Lower leg skin (tissue), 4 donors: ENCODE data around the gene ZNF253. TPM values are rescaled to one million over a fixed set of nuclear protein-coding genes. Genes with fewer than 3 reads are reported as not detected.
"Not testable (repeated sequence)": the region's sequence is repeated elsewhere in the genome, so short reads cannot be mapped to it uniquely, and the experiment has no call there.

ENCODE experiments used
- DNase-seq, 2 donors: peaks; one replicate each; pipeline ENCODE4 v3.0.0-alpha.2; 2019; ENCODE audit warnings: low spot score in 2 of 2
- H3K4me3 ChIP-seq: fragments of 200-600 bp; sonication (generic); 2 replicates; pipeline ENCODE4 v1.5.1; 2017; ENCODE audit warnings: mild to moderate bottlenecking, low read depth; ENCODE audit not compliant: poor library complexity, severe bottlenecking
- POLR2A ChIP-seq, 2 donors: fragments of 450-650 bp; IDR thresholded peaks; one replicate each; pipeline ENCODE4 v1.6.1; 2016 to 2017; ENCODE audit warnings: antibody characterized with exemption in 2 of 2, mild to moderate bottlenecking in 1 of 2, moderate library complexity in 1 of 2
- WGBS, 2 donors: methylation state at CpG; one replicate each; pipeline ENCODE4 v1.1.5; 2018; 5-methylcytosine and 5-hydroxymethylcytosine counted together
- intact Hi-C: fragments of 100-400 bp; cut with DNase I; formaldehyde crosslinking; loops from one replicate; pipeline ENCODE4 v1.15.0; 2023; ENCODE audit warnings: low total_unique reads
- total RNA-seq, 4 donors: library from RNA; depleted of rRNA; stranded (reverse); fragments of >200 nt; gene quantifications; one replicate each; pipeline ENCODE4 v1.1.0, GENCODE V29; 2016
- TF ChIP-seq, protein P1 (sequence below), 3 donors: fragments of 450-650 bp; IDR thresholded peaks; one replicate each; pipeline ENCODE4 v1.5.1; 2016; ENCODE audit warnings: antibody characterized with exemption in 3 of 3, mild to moderate bottlenecking in 3 of 3, moderate library complexity in 2 of 3

ZNF253 gene
- total RNA-seq, 4 donors from 2014 or later, result 4.7 to 7.5 (median 7.0) TPM

DNA sequence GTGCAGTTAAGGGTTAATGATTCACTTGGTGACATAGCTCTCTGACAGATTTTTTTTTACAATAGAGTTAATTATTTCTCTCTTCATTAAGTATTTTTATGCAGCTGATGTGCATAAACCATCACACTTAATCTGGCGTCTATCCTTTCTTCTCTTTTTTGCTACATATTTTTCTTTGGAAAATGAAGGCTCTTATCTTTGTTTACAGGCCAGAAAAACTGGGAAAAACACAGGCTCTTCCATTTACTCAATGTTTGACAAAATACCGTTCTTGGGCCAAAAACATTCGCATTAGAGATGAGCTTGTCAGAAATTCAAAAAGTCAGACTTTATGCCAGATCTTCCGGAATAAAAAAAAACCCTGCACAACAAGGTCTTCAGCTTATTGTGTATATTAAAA, 12.0 kb downstream of the ZNF253 start:
- H3K4me3 ChIP-seq, result no peak overlapping the region
- no peak for DNase-seq
- intact Hi-C loops, result no loop called here
- no peak for TF ChIP-seq POLR2A (IDR thresholded peaks at IDR 0.05)
- TF ChIP-seq, protein P1, sequence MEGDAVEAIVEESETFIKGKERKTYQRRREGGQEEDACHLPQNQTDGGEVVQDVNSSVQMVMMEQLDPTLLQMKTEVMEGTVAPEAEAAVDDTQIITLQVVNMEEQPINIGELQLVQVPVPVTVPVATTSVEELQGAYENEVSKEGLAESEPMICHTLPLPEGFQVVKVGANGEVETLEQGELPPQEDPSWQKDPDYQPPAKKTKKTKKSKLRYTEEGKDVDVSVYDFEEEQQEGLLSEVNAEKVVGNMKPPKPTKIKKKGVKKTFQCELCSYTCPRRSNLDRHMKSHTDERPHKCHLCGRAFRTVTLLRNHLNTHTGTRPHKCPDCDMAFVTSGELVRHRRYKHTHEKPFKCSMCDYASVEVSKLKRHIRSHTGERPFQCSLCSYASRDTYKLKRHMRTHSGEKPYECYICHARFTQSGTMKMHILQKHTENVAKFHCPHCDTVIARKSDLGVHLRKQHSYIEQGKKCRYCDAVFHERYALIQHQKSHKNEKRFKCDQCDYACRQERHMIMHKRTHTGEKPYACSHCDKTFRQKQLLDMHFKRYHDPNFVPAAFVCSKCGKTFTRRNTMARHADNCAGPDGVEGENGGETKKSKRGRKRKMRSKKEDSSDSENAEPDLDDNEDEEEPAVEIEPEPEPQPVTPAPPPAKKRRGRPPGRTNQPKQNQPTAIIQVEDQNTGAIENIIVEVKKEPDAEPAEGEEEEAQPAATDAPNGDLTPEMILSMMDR (IDR thresholded peaks at IDR 0.05), result no peak
- WGBS, 2 donors, result 65 to 85% methylated on average over 4 of the region's 4 CpGs

DNA sequence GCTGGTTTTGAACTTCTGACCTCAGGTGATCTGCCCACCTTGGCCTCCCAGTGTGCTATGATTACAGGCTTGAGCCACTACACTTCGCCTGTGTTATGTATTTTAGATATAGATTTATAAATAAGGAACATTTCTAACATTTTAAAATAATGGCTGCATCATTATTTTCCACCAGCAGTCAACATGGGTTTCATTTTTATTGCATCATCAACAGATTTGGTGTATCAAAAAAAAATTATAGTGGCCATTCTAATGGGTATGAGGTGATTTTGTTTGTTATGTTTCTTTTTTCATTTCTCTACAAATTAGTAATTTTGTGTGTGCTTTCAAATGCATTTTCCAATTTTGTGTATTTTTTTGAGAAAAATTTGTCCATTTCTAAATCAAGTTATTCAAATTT, 18.9 kb downstream of the ZNF253 start:
- intact Hi-C loops, result no loop called here
- 94 to 100% methylated on average over 1 of the region's 1 CpG for WGBS, 2 donors
- no peak overlapping the region for H3K4me3 ChIP-seq
- no peak for DNase-seq
- TF ChIP-seq, protein P1 (IDR thresholded peaks at IDR 0.05), result no peak
- no peak for TF ChIP-seq POLR2A (IDR thresholded peaks at IDR 0.05)

DNA sequence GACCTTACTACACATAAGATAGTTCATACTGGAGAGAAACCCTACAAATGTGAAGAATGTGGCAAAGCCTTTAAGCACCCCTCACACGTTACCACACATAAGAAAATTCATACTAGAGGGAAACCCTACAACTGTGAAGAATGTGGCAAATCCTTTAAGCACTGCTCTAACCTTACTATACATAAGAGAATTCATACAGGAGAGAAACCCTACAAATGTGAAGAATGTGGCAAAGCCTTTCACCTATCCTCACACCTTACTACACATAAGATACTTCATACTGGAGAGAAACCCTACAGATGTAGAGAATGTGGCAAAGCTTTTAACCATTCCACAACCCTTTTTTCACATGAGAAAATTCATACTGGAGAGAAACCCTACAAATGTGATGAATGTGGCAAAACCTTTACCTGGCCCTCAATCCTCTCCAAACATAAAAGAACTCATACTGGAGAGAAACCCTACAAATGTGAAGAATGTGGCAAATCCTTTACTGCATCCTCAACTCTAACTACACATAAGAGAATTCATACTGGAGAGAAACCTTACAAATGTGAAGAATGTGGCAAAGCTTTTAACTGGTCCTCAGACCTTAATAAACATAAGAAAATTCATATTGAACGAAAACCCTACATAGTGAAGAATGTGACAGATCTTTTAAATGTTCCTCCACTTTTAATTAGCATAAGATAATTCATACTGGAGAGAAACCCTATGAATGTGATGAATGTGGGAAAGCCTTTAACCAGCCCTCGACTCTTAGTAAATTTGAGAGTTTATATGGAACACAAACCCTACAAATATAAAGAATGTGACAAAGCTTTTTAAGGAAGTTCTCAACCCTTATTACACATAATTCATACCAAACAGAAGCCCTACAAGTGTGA, 26.6 kb downstream of the ZNF253 start:
- intact Hi-C loops, DNase-seq, H3K4me3 ChIP-seq: not testable (repeated sequence)
- 97 to 98% methylated on average over 3 of the region's 3 CpGs for WGBS, 2 donors

DNA sequence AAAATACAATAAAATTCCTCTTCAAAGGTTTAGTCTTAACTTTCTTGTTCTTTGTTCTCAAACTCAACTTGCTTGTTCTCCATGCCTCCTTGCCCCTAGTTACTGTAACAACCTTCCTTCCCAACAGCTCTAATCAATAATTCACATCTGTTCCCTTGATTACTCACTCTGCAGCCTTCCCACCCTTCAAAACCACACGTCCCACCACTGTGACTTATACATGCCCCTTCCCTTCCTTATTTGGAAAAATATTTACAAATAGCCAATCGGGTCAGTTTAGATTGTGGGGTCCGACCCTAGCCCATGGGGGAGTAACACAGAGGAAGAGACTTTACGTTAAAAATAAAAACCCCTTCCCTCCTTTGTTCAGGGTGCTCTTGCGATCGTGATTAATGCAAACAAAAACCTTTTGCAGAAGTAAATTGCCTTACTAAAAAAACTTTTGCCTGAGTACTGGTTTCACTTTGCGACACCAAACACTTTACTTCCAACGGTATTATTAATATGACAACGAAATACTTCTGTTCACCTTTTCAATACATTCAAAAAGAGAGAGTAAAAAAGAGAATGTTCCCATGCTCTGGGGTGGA, 34.6 kb downstream of the ZNF253 start:
- TF ChIP-seq, protein P1 (IDR thresholded peaks at IDR 0.05), result no peak
- no peak for TF ChIP-seq POLR2A (IDR thresholded peaks at IDR 0.05)
- DNase-seq, result no peak
- peak overlapping the region; percentile 68 for H3K4me3 ChIP-seq
- intact Hi-C loops, result no loop called here
- WGBS, 2 donors, result 1 to 2% methylated on average over 9 of the region's 9 CpGs

DNA sequence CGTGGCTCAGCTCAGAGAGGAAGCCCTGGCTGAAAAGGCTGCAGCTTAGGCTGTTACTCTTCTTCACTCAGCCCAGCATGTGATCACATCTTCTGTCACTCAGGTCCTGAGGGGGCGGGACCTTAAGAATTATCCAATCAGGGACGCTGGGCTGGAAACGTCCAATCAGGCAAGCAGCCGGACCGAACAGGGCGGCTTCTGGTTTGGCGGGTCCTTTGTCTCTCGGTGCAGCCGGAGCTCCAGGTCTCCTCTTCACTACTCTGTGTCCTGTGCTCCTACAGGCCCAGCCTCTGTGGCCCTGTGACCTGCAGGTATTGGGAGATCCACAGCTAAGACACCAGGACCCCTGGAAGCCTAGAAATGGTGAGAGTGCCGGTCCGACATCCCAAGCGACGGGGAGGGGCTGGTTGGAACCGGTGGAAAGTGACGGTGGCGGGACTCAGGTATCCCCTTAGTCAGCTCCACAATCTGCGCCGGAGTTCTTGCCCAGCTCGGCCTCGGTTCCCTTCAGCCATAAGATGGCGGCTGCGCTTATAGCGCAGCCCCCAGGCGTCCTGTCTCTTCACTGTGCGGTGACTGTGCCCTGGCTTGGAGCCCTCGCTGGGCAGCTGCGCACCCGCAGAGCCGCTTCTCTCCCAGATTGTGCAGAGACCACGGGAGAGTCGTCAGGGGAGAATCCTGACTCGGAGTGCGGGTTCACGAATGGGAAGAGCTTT, 35.2 kb downstream of the ZNF253 start, which contains the start of gene ZNF93:
Gene ZNF93 (plus strand): TSS at position 218 of the 716 bp plus-strand sequence. CDS start 143 bp downstream, at position 361.
- no peak for TF ChIP-seq POLR2A (IDR thresholded peaks at IDR 0.05)
- TF ChIP-seq, protein P1 (IDR thresholded peaks at IDR 0.05), result no peak
- peak within 1 kb of the TSS; percentile 68 for H3K4me3 ChIP-seq
- intact Hi-C loops, result no loop called here
- peak; percentile 97 to 98 for DNase-seq
- 1% methylated on average over 27 to 34 of the region's 35 CpGs for WGBS, 2 donors

DNA sequence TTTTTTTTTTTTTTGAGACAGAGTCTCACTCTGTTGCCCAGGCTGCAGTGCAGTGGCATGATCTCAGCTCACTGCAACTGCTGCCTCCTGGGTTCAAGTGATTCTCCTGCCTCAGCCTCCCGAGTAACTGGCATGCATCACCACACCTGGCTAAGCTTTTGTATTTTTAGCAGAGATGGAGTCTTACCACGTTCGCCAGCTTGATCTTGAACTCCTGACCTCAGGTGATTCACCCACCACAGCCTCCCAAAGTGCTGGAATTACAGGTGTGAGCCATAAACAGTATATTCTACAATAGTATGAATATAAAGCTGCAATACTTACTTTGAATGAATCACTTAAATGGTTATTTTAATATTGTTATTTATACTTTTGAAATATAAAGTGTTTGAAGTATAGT, 41.9 kb downstream of the ZNF253 start:
- H3K4me3 ChIP-seq, DNase-seq, intact Hi-C loops: not testable (repeated sequence)
- 57 to 64% methylated on average over 3 of the region's 3 CpGs for WGBS, 2 donors
